Heart left ventricle (tissue), 13 donors: ENCODE measurements around the gene SNED1.

Experiments used
- CTCF ChIP-seq, 12 donors: fragments of 200-600 bp; sonication (generic) in 4 of 12; IDR thresholded peaks; one replicate each; pipeline versions ENCODE4 v1.5.0 to v1.8.0; 2018 to 2022; ENCODE audit warnings: antibody characterized with exemption in 12 of 12, mild to moderate bottlenecking in 5 of 12
- POLR2A ChIP-seq, 2 donors: fragments of 450-650 bp; IDR thresholded peaks; one replicate each; pipeline ENCODE4 v1.6.1; 2017; ENCODE audit warnings: antibody characterized with exemption in 2 of 2, mild to moderate bottlenecking in 2 of 2, moderate library complexity in 2 of 2
- donor health status: ischemic (EF 13 %, LVEDD 7.1; RV severe dilation, severe dysfunction).
- donor health status: DM: no; HTN: yes; CAD: no.
- donor health status: DM: no; HTN: no; CAD: no.
- donor health status: ischemic (EF 25% LVEDD 6.9; RV normal size, moderate dysfunction).
- donor health status: ischemic (EF 25% LVEDD 5.7; RV mildly dilated, moderate dysfunction).
- donor health status: ischemic (EF 35%, LVEDD 5.7; RV mildly dilated, moderate dysfunction).
- donor health status: nonischemic (EF 11% LVEDD 7.7; RV severe dilation, severe dysfunction).
- donor health status: DM: yes; HTN: yes; CAD: no.
- donor health status: PGD.
- donor health status: ischemic (EF 29% LVEDD 5.4; RV normal size, mild dysfunction).
- donor health status: nonischemic (EF 23%, LVEDD 6.1; RV moderate dilation, normal function).

- TF ChIP-seq POLR2A (IDR thresholded peaks at IDR 0.05) (no peak), CTCF (IDR thresholded peaks at IDR 0.05) (no peak)
Observed at GRCh38 chr2:241033994-241034393, 35.6 kb downstream of the SNED1 start.
